OCI-LY7 (cell line): ENCODE data around the gene C12orf43. TPM values are rescaled to one million over a fixed set of nuclear protein-coding genes. Genes with fewer than 3 reads are reported as not detected.

ENCODE experiments used
- BruUV-seq: library from RNA; stranded (reverse); fragments of 400-500 nt; replicated peaks from 2 replicates; lab custom pipeline; 2021; lab: Mats Ljungman, UMichigan
- CTCF ChIA-PET: fragments of 300-600 bp; sonication (Branson Sonifier 250); formaldehyde crosslinking; loops from one replicate; lab custom pipeline; 2022; ENCODE audit warnings: antibody characterized with exemption; ENCODE audit not compliant: unreplicated experiment; lab: Charles Lee
- POLR2A ChIA-PET: fragments of 300-600 bp; sonication (Branson Sonifier 250); formaldehyde crosslinking; loops from one replicate; lab custom pipeline; 2022; ENCODE audit warnings: antibody characterized with exemption; lab: Charles Lee
- DNase-seq: peaks from one replicate; pipeline ENCODE4 v3.0.0-alpha.2; 2015; ENCODE audit warnings: low spot score
- H2AFZ ChIP-seq: fragments of 200-600 bp; sonication (generic), shearing (Covaris generic); 2 replicates; pipeline ENCODE4 v1.6.1; 2014; ENCODE audit warnings: mild to moderate bottlenecking, antibody characterized with exemption, low read length, moderate library complexity
- H3K27ac ChIP-seq: fragments of 200-600 bp; sonication (generic); 2 replicates; pipeline ENCODE4 v1.5.1; 2014; ENCODE audit warnings: mixed run types, low read depth, mild to moderate bottlenecking, moderate library complexity, low read length, inconsistent platforms; ENCODE audit not compliant: poor library complexity, severe bottlenecking
- H3K36me3 ChIP-seq: fragments of 200-600 bp; sonication (generic); 2 replicates; pipeline ENCODE4 v1.6.1; 2014; ENCODE audit warnings: mild to moderate bottlenecking, antibody characterized with exemption, low read length, moderate library complexity, mixed read lengths; ENCODE audit not compliant: insufficient read depth
- H3K4me1 ChIP-seq: fragments of 200-600 bp; sonication (generic); 2 replicates; pipeline ENCODE4 v1.5.1; 2014; ENCODE audit warnings: mild to moderate bottlenecking, low read length; ENCODE audit not compliant: insufficient read depth, poor library complexity, severe bottlenecking
- H3K4me2 ChIP-seq: fragments of 200-600 bp; sonication (generic); 2 replicates; pipeline ENCODE4 v1.6.1; 2014; ENCODE audit warnings: mild to moderate bottlenecking, low read length
- H3K4me3 ChIP-seq: fragments of 200-600 bp; sonication (generic); 2 replicates; pipeline ENCODE4 v1.5.1; 2014; ENCODE audit warnings: mild to moderate bottlenecking, low read depth, low read length; ENCODE audit not compliant: poor library complexity, severe bottlenecking
- H3K79me2 ChIP-seq: fragments of 200-600 bp; sonication (generic); 2 replicates; pipeline ENCODE4 v1.6.1; 2016; ENCODE audit warnings: low read depth, mild to moderate bottlenecking, low read length, moderate library complexity, mixed read lengths; ENCODE audit not compliant: insufficient read depth
- H3K9me2 ChIP-seq: fragments of 200-600 bp; sonication (generic); 2 replicates; pipeline ENCODE4 v1.6.1; 2016; ENCODE audit warnings: mild to moderate bottlenecking, low read length, mixed read lengths; ENCODE audit not compliant: insufficient read depth
- H3K9me3 ChIP-seq: fragments of 200-600 bp; sonication (generic); 2 replicates; pipeline ENCODE4 v1.6.1; 2014; ENCODE audit warnings: mild to moderate bottlenecking, mixed run types, low read length, mixed read lengths
- H4K20me1 ChIP-seq: fragments of 200-600 bp; sonication (generic); 2 replicates; pipeline ENCODE4 v1.6.1; 2014; ENCODE audit warnings: mild to moderate bottlenecking, antibody characterized with exemption, low read length, moderate library complexity, mixed read lengths; ENCODE audit not compliant: insufficient read depth
- CTCF ChIP-seq: fragments of 200-600 bp; sonication (generic); conservative IDR thresholded peaks from 2 replicates; pipeline ENCODE4 v1.5.1; 2014; ENCODE audit warnings: mild to moderate bottlenecking, antibody characterized with exemption, low read length, moderate library complexity, mixed read lengths
- EZH2phosphoT487 ChIP-seq: fragments of 200-600 bp; sonication (generic); IDR thresholded peaks from 2 replicates; pipeline ENCODE4 v1.6.1; 2018; ENCODE audit warnings: low read depth, borderline replicate concordance, mild to moderate bottlenecking, mixed run types, antibody characterized with exemption, low read length, moderate library complexity, mixed read lengths
- intact Hi-C: fragments of 100-400 bp; cut with micrococcal nuclease; formaldehyde crosslinking; loops from one replicate; pipeline ENCODE4 v1.10.0; 2022; ENCODE audit not compliant: unreplicated experiment
- total RNA-seq, 2 experiments: library from RNA; depleted of rRNA in 1 of 2; stranded (reverse); fragments of >200 nt in 1 of 2; shearing (Covaris generic) in 1 of 2; gene quantifications; 2 replicates each; pipeline ENCODE4 v1.2.3, GENCODE V29; 2014 to 2022

The C12orf43 gene
- total RNA-seq, 2 experiments from 2014 or later, result 21.4 to 24.7 TPM

- CTCF ChIA-PET, result no interaction called here
- H3K4me3 ChIP-seq, result no peak overlapping the region
- no peaks in the 10 kb centered on the region for H3K79me2 ChIP-seq
- no peak for DNase-seq
- H4K20me1 ChIP-seq, result no peaks in the 10 kb centered on the region
- no peaks in the 10 kb centered on the region for H3K9me2 ChIP-seq
- POLR2A ChIA-PET, result interaction anchor here (0.5 kb wide), 1 partner anchor 794 kb away, joined by 3 read pairs; no protein-coding TSS in a partner anchor
- no TSS peak for BruUV-seq
- TF ChIP-seq CTCF (no peak), EZH2phosphoT487 (no peak)
- H3K9me3 ChIP-seq, result no peaks in the 10 kb centered on the region
- intact Hi-C loops, result loop anchor here (5.0 kb wide), 1 partner anchor 98 kb away; no protein-coding TSS in a partner anchor
- peaks cover 8% of the 10 kb centered on the region for H3K4me1 ChIP-seq
- no peak overlapping the region for H3K27ac ChIP-seq
- H2AFZ ChIP-seq, result no peak overlapping the region
- H3K36me3 ChIP-seq, result peaks cover 24% of the 10 kb centered on the region; the same call in 1 of the 2 replicates
- no peak overlapping the region for H3K4me2 ChIP-seq
Observed at GRCh38 chr12:120999191-121000120, 16.8 kb downstream of the C12orf43 start.

GRCh38 chr12:120998435-120998834 lies 17.9 kb downstream of the C12orf43 start:
- BruUV-seq, result no TSS peak
- POLR2A ChIA-PET, result interaction anchor here (0.7 kb wide), 1 partner anchor 143 kb away, joined by 3 read pairs; no protein-coding TSS in a partner anchor
- TF ChIP-seq CTCF (no peak), EZH2phosphoT487 (no peak)
- H3K27ac ChIP-seq, result no peak overlapping the region
- peaks cover 8% of the 10 kb centered on the region for H3K4me1 ChIP-seq
- intact Hi-C loops, result loop anchor here (5.0 kb wide), 1 partner anchor 99 kb away; no protein-coding TSS in a partner anchor
- peaks cover 14% of the 10 kb centered on the region; the same call in 1 of the 2 replicates for H3K36me3 ChIP-seq
- no peaks in the 10 kb centered on the region for H3K9me3 ChIP-seq
- H2AFZ ChIP-seq, result no peak overlapping the region
- no peaks in the 10 kb centered on the region for H3K79me2 ChIP-seq
- CTCF ChIA-PET, result no interaction called here
- H3K4me2 ChIP-seq, result no peak overlapping the region
- H3K9me2 ChIP-seq, result no peaks in the 10 kb centered on the region
- no peak for DNase-seq
- no peaks in the 10 kb centered on the region for H4K20me1 ChIP-seq
- no peak overlapping the region for H3K4me3 ChIP-seq
